Ishikawa (cell line): ENCODE data around the gene FOXL2.

Experiments
- CEBPB ChIP-seq: IDR thresholded peaks from 2 replicates; pipeline ENCODE4 v1.6.1; 2012
- CREB1 ChIP-seq: IDR thresholded peaks from 2 replicates; pipeline ENCODE4 v1.6.1; 2012; ENCODE audit warnings: low read depth
- EGR1 ChIP-seq: IDR thresholded peaks from 2 replicates; pipeline ENCODE4 v1.6.1; 2012
- EP300 ChIP-seq: IDR thresholded peaks from 2 replicates; pipeline ENCODE4 v1.6.1; 2012; ENCODE audit warnings: borderline replicate concordance
- FOXM1 ChIP-seq: IDR thresholded peaks from 2 replicates; pipeline ENCODE4 v1.6.1; 2012; ENCODE audit warnings: low read depth, borderline replicate concordance
- MAX ChIP-seq: IDR thresholded peaks from 2 replicates; pipeline ENCODE4 v1.6.1; 2012
- NFIC ChIP-seq: IDR thresholded peaks from 2 replicates; pipeline ENCODE4 v1.6.1; 2012
- RAD21 ChIP-seq: IDR thresholded peaks from 2 replicates; pipeline ENCODE4 v1.6.1; 2012; ENCODE audit warnings: low read depth
- REST ChIP-seq: IDR thresholded peaks from 2 replicates; pipeline ENCODE4 v1.6.1; 2012; ENCODE audit warnings: low read depth, mild to moderate bottlenecking
- TAF1 ChIP-seq: IDR thresholded peaks from 2 replicates; pipeline ENCODE4 v1.6.1; 2012; ENCODE audit warnings: low read depth, mild to moderate bottlenecking
- TCF12 ChIP-seq: IDR thresholded peaks from 2 replicates; pipeline ENCODE4 v1.6.1; 2012; ENCODE audit warnings: low read depth
- TEAD4 ChIP-seq: IDR thresholded peaks from 2 replicates; pipeline ENCODE4 v1.6.1; 2012
- USF1 ChIP-seq: IDR thresholded peaks from 2 replicates; pipeline ENCODE4 v1.6.1; 2012
- YY1 ChIP-seq: IDR thresholded peaks from 2 replicates; pipeline ENCODE4 v1.6.1; 2012; ENCODE audit warnings: low read depth
- ZBTB7A ChIP-seq: IDR thresholded peaks from 2 replicates; pipeline ENCODE4 v1.6.1; 2012; ENCODE audit warnings: low read depth

FOXL2 gene

DNA sequence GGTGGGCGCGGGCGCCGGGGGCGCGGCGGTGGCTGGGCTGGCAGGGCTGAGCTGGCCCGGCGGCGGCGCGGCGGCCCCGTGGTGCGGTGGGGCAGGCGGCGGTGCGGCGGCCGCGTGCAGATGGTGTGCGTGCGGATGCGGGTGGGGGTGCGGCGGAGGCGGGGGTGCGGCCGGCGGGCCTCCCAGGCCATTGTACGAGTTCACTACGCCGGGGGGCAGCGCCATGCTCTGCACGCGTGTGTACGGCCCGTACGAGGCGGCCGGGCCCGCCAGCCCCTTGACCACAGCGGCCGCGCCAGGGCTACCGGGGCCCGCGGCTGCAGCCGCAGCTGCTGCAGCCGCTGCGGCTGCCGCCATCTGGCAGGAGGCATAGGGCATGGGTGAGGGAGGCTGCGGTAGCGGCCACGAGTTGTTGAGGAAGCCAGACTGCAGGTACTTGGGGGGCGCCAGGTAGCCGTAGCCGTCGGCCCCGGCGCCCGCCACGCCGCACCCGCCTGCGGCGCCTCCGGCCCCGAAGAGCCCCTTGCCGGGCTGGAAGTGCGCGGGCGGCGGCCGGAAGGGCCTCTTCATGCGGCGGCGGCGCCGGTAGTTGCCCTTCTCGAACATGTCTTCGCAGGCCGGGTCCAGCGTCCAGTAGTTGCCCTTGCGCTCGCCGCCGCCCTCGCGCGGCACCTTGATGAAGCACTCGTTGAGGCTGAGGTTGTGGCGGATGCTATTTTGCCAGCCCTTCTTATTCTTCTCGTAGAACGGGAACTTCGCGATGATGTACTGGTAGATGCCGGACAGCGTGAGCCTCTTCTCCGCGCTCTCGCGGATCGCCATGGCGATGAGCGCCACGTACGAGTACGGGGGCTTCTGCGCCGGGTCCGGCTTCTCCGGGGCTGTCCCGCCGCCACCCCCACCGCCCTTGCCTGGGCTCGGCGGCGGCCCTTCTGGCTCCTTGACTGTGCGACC is 951 bp downstream of the FOXL2 start:
- no peak for TF ChIP-seq TEAD4
- TF ChIP-seq YY1: 0 out of 2 replicates have a peak, but pooled peaks have one; percentile 9
- TF ChIP-seq MAX: peak; percentile 70
- TF ChIP-seq USF1: no peak
- TF ChIP-seq REST: no peak
- TF ChIP-seq CREB1: no peak
- TF ChIP-seq EGR1: no peak
- no peak for TF ChIP-seq RAD21
- TF ChIP-seq FOXM1: no peak
- no peak for TF ChIP-seq TCF12
- no peak for TF ChIP-seq CEBPB
- no peak for TF ChIP-seq NFIC

DNA sequence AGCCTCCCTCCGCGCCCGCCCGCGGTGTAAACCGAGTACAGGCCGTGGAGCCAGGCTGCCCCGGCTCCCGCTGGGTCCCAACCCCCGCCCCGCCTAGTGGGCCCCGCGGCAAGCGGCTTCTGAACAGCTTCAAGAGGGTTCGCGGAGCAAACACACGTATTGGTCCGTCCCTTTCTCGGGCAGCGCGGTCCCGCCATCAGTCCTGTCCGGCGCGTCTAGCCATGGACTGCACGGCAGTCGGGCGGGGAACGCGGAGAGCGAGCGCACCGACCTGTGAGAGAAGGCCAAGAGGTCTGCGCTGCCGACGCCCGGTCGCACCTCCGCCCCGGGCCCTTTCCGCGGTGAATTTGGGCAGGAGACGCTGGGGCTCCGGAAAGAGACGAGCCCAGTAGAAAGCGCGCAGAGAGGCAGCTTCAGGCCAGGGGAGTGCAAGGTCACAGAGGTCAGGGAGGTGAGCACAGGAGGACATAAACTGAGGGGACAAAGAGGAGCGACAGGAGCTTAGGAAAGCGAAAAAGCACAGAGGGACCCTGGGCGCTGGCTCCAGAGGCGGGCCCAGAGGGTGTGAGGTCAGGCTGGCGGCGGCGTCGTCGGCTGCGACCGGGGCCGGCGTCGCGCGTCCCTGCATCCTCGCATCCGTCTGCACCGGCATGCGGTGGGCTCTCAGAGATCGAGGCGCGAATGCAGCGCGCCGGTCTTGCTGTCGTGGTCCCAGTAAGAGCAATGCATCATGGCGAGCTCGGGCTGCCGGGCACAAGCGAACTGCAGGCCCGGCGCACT is 1.8 kb downstream of the FOXL2 start:
- no peak for TF ChIP-seq TEAD4
- TF ChIP-seq REST: no peak
- TF ChIP-seq FOXM1: no peak
- TF ChIP-seq USF1: no peak
- TF ChIP-seq YY1: no peak
- TF ChIP-seq RAD21: no peak
- TF ChIP-seq NFIC: no peak
- no peak for TF ChIP-seq CEBPB
- TF ChIP-seq TAF1: no peak

DNA sequence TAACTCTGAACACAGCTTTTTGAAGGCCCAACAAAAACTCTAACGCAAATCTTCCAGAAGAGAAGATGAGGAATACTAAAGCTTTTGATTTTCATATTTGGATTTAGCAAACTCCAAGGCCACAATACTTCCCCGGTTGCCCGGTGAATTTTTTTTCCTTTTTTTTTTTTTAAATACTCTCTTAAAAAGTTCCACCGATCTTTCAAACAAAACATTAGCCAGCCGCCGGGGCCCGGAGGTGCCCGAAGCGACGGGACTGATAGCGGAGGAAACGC is 2.3 kb downstream of the FOXL2 start:
- TF ChIP-seq NFIC (no peak), YY1 (no peak), TCF12 (no peak), EGR1 (no peak), TEAD4 (no peak), REST (no peak), CEBPB (no peak), CREB1 (no peak), RAD21 (no peak), MAX (no peak), EP300 (no peak), ZBTB7A (no peak), TAF1 (no peak), USF1 (no peak), FOXM1 (no peak)
